GM19397 (cell line): ENCODE data around the gene EHD4.

Source experiments
- ATAC-seq: cut with Tn5 transposase; IDR thresholded peaks from one replicate; pipeline ENCODE4 v1.9.1; 2021; ENCODE audit warnings: mild to moderate bottlenecking, moderate library complexity; ENCODE audit not compliant: unreplicated experiment

The EHD4 gene

DNA sequence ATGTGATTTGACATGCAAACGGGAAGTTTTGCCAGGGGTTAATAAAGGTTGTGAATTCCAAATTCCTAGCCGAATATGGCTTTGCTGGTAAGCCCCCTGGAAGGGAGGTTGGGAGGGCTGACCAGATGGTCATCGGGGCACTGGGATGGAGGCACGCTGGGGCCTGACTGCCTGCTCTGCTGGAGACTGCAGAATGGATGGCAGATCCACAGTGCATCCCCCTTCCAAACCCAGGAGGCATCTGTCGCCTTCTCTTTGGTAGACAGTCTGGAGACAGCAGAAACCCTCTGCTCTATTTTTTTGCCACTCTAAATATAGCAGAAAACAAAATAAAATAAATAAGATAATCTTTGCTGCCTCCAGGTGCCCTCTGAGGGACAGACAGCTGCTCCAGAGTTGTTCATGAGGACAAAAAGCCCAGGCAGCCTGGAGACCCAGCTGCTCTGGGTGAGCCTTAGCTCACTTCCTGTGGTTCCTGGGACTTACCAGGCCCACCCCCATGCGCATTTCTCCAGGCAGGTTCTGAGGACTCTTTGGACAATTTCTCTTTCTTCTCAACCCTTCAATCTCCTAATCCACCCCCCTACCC, 72.4 kb downstream of the EHD4 start:
- ATAC-seq: no peak

- ATAC-seq: no peak
Observed at GRCh38 chr15:41897363-41897799, 75.0 kb downstream of the EHD4 start.

DNA sequence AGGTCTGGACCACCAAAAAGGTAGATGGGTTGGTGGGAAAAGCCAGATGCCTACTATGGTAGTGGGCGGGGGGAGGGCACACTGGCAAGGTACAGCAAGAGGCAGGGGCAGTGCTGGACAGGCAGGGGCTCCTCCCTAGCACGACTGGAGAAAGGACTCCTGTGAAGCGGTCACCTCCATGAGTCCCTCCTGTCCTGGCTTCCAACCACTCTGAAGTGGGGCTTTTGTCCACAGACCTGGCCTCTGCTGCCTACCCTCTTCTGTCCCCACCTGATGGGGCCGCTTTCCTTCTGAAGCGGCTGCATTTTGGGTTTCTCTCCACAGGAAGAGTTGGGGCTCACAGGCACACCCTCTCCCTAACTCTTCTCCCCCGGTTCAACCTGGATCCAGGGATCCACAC, 75.8 kb downstream of the EHD4 start:
- no peak for ATAC-seq

DNA sequence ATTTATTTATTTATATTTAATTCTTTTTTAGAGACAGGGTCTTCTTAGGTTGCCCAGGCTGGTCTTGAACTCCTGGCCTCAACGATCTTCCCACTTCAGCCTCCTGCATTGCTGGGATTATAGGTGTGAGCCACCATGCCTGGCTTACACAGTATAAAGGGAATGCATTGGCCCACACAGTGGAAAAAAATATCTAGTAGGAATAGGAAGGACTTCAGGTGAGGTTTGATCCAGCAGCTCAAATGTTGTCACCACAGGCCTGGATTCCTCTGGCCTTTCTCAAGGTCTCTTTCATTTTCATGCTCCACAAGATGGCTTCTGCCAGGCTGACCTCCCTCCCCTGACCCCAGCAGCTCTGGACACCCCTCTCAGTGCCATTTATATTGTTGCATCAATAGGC, 76.4 kb downstream of the EHD4 start:
- ATAC-seq: no peak

DNA sequence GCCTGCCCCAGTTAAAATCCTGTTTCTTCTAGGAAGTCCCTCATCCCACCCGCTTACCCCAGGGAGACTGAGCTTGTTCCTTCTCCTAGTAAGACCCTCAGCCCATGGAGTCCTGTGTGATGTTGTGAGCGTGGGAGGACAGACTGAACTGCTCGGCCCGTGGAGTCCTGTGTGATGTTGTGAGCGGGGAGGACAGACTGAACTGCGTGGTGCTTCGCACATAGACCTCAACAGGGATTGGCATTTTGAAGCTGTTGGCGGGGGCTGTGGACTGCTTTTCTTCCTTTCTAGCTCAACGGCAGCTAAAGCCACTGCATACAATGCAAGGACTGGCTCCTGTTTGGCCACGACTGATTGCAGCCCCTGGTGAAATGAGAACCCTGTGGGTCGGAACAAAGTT, 76.9 kb downstream of the EHD4 start:
- ATAC-seq: no peak

GRCh38 chr15:41894791-41895463, 77.4 kb downstream of the EHD4 start:
- ATAC-seq: peak; percentile 76

DNA sequence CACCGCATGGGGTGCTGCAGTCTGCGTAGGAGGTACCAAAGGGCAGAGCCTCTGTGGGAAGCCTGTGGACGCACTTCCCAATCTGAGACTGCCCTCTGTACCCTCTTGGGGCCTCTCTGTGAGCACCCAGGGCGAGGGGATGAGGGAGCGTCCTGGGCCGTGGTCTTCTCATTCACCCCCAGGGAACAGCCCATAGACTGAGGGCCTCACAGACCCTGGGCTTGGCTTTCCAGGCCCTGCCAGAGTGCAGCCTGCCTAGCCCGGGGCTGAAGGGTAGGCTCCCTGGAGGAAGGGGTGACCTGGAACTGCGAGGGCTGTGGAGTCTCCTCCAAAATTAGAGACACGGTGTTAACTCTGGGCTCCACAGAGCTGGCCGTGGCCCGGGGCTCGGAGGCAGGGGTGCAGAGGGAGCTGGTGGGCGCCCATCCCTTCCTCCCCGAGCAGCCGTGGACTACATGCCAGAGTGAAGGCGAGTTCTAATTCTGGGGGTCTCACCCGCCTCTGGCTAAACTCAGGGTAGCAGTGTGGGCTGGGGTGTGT, 78.0 kb downstream of the EHD4 start:
- ATAC-seq: no peak

GRCh38 chr15:41893422-41894250, 78.7 kb downstream of the EHD4 start, which contains the start of gene SPTBN5:
Gene SPTBN5, minus strand, starts transcription at chr15:41894053. Its CDS starts 556 bp downstream, at chr15:41893497.
- no peak for ATAC-seq

GRCh38 chr15:41892621-41893421, 79.5 kb downstream of the EHD4 start:
- no peak for ATAC-seq

- ATAC-seq: no peak
Observed at GRCh38 chr15:41891946-41892345, 80.4 kb downstream of the EHD4 start.

GRCh38 chr15:41891226-41891625, 81.1 kb downstream of the EHD4 start:
- no peak for ATAC-seq

- ATAC-seq: no peak
Observed at GRCh38 chr15:41890050-41890690, 82.2 kb downstream of the EHD4 start.

GRCh38 chr15:41888662-41889253, 83.6 kb downstream of the EHD4 start:
- ATAC-seq: no peak

GRCh38 chr15:41887893-41888292, 84.5 kb downstream of the EHD4 start:
- no peak for ATAC-seq

DNA sequence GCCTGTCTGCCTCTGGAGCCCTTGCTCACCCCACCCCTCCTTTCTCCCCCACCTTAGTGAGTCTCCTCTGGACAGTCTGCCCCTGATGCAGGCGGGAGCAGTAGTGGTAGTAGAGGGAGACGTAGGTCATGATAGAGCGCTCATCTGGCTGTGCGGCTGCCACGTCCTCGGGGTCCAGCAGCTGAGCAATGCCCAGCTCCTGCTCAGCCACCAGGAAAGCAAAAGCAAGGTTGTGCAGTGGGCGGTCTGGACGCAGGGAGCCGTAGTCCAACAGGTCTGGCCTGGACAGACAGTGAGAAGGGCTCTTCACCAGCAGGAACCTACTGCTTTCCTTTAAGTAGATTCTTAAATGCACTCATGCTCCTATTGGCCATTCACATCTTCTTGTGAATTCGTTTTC, 85.2 kb downstream of the EHD4 start:
- ATAC-seq: no peak

GRCh38 chr15:41886741-41887140, 85.6 kb downstream of the EHD4 start:
- no peak for ATAC-seq

GRCh38 chr15:41885841-41886240, 86.5 kb downstream of the EHD4 start:
- no peak for ATAC-seq

- ATAC-seq: no peak
Observed at GRCh38 chr15:41885321-41885720, 87.0 kb downstream of the EHD4 start.

GRCh38 chr15:41884458-41884857, 87.9 kb downstream of the EHD4 start:
- ATAC-seq: no peak

- no peak for ATAC-seq
Observed at GRCh38 chr15:41883484-41883825, 88.9 kb downstream of the EHD4 start.
